Fibroblast of lung (primary cell): ENCODE measurements around the gene MYO1D.

Experiments used
- CTCF ChIP-seq, 2 donors: IDR thresholded peaks in 1 of 2; conservative IDR thresholded peaks in 1 of 2; 1 replicate in 1 of 2; 2 replicates in 1 of 2; pipeline ENCODE4 v1.5.1; 2011 to 2012; ENCODE audit warnings: low read length in 2 of 2, control low read depth in 1 of 2, inconsistent platforms in 1 of 2, low read depth in 1 of 2, mild to moderate bottlenecking in 1 of 2
- EZH2 ChIP-seq: IDR thresholded peaks from 2 replicates; pipeline ENCODE4 v1.5.1; 2012; ENCODE audit warnings: low read length, control low read depth, mild to moderate bottlenecking; ENCODE audit errors: missing control alignments

GRCh38 chr17:32471652-32472051 is 405.3 kb downstream of the MYO1D start:
- no peak for TF ChIP-seq CTCF (conservative IDR thresholded peaks at IDR 0.05 in 1 of 2, IDR thresholded peaks at IDR 0.05 in 1 of 2; ENCODE audit: low read depth in 1 of 2, low read length in 2 of 2)
- TF ChIP-seq EZH2 = no peak
